Testis (tissue), 3 donors: ENCODE measurements around the gene RBX1. TPM values are rescaled to one million over a fixed set of nuclear protein-coding genes. Genes with fewer than 3 reads are reported as not detected.

Experiments used
- DNase-seq: peaks from one replicate; pipeline ENCODE4 v3.0.0-alpha.2; 2019
- H3K27ac ChIP-seq, 2 donors: fragments of 200-600 bp; sonication (generic); one replicate each; pipeline ENCODE4 v1.5.1; 2019
- H3K27me3 ChIP-seq: fragments of 200-600 bp; sonication (generic); one replicate; pipeline ENCODE4 v1.5.1; 2019
- H3K36me3 ChIP-seq: fragments of 200-600 bp; sonication (generic); one replicate; pipeline ENCODE4 v1.5.1; 2017; ENCODE audit warnings: low read depth; ENCODE audit errors: missing control alignments
- H3K4me1 ChIP-seq: fragments of 200-600 bp; sonication (generic); one replicate; pipeline ENCODE4 v1.5.1; 2019
- H3K4me3 ChIP-seq, 2 donors: fragments of 200-600 bp; sonication (generic); one replicate each; pipeline ENCODE4 v1.5.1; 2017 to 2019
- H3K9me3 ChIP-seq: fragments of 200-600 bp; sonication (generic); one replicate; pipeline ENCODE4 v1.5.1; 2017
- CTCF ChIP-seq, 3 experiments: fragments of 450-650 bp in 2 of 3; fragments of 200-600 bp in 1 of 3; sonication (generic) in 1 of 3; IDR thresholded peaks; one replicate each; pipeline ENCODE4 v1.5.1; 2016 to 2019; ENCODE audit warnings: antibody characterized with exemption in 3 of 3, mild to moderate bottlenecking in 2 of 3, moderate library complexity in 1 of 3
- POLR2A ChIP-seq: fragments of 450-650 bp; IDR thresholded peaks from one replicate; pipeline ENCODE4 v1.6.1; 2017; ENCODE audit warnings: antibody characterized with exemption, mild to moderate bottlenecking, moderate library complexity
- WGBS, 2 donors: methylation state at CpG; one replicate each; pipeline ENCODE4 v1.1.5; 2018; 5-methylcytosine and 5-hydroxymethylcytosine counted together
- intact Hi-C: fragments of 100-400 bp; cut with DNase I; formaldehyde crosslinking; loops from one replicate; pipeline ENCODE4 v1.15.1; 2023; ENCODE audit warnings: low total_unique reads
- polyA plus RNA-seq: library from polyadenylated mRNA; stranded (reverse); fragments of 350-450 nt; fragmentation: Illumina TruSeq; extraction: RNeasy Lipid Tissue Mini Kit (QIAGEN cat#74804); gene quantifications from one replicate; pipeline ENCODE4 v1.2.3, GENCODE V29; 2014; ENCODE audit warnings: low read depth, low replicate concordance; ENCODE audit not compliant: insufficient read depth
- small RNA-seq, 2 donors: library from RNA; depleted of rRNA; stranded (forward); fragments of <200 nt; gene quantifications; one replicate each; pipeline ENCODE3, GENCODE V24; 2016
- total RNA-seq, 2 donors: library from RNA; depleted of rRNA; stranded (reverse); fragments of >200 nt; gene quantifications; one replicate each; pipeline ENCODE4 v1.2.3, GENCODE V29; 2016

The RBX1 gene
- total and polyA plus RNA-seq, 3 donors from 2014 or later: 44.3 to 47.1 (median 45.2) TPM

- H3K36me3 ChIP-seq: no peaks in the 10 kb centered on the region
- 77% methylated on average over 4 of the region's 4 CpGs for WGBS, 2 donors
- H3K4me3 ChIP-seq: no peak overlapping the region
- no peaks in the 10 kb centered on the region for H3K9me3 ChIP-seq
- DNase-seq: no peak
- intact Hi-C loops: no loop called here
- no peaks in the 10 kb centered on the region for H3K27me3 ChIP-seq
- TF ChIP-seq CTCF (IDR thresholded peaks at IDR 0.05): no peak
- TF ChIP-seq POLR2A: no peak
- H3K4me1 ChIP-seq: peaks cover under 1% of the 10 kb centered on the region
- no peak overlapping the region for H3K27ac ChIP-seq
Observed at GRCh38 chr22:41015003-41015402, 63.8 kb downstream of the RBX1 start.

- 16 to 39% methylated on average over 9 to 19 of the region's 19 CpGs for WGBS, 2 donors
- H3K27me3 ChIP-seq: no peaks in the 10 kb centered on the region
Observed at GRCh38 chr22:41021061-41021612, 70.0 kb downstream of the RBX1 start.

GRCh38 chr22:41021613-41022454, 70.7 kb downstream of the RBX1 start:
- peak; percentile 66 for DNase-seq
- Histone ChIP-seq H3K9me3 (no peaks in the 10 kb centered on the region), H3K4me3 (peak overlapping the region; percentile 72 to 84), H3K27ac (peak overlapping the region; percentile 97), H3K4me1 (peaks cover 11% of the 10 kb centered on the region), H3K36me3 (no peaks in the 10 kb centered on the region), H3K27me3 (no peaks in the 10 kb centered on the region)
- WGBS, 2 donors: 0 to 1% methylated on average over 27 to 71 of the region's 85 CpGs
- no peak for TF ChIP-seq CTCF (IDR thresholded peaks at IDR 0.05)
- no peak for TF ChIP-seq POLR2A
- intact Hi-C loops: loop anchor here (5.0 kb wide), 1 partner anchor 70 kb away; the partner anchor contains the start of gene EP300

More at GRCh38 chr22:41021061-41021612, 70.0 kb downstream of the RBX1 start:
- peak; percentile 32 for DNase-seq
- H3K4me1 ChIP-seq: peaks cover 11% of the 10 kb centered on the region
- H3K9me3 ChIP-seq: no peaks in the 10 kb centered on the region
- peak overlapping the region; percentile 97 for H3K27ac ChIP-seq
- no peaks in the 10 kb centered on the region for H3K36me3 ChIP-seq
- intact Hi-C loops: loop anchor here (5.0 kb wide), 1 partner anchor 71 kb away; the partner anchor contains the start of gene EP300
- H3K4me3 ChIP-seq: peak overlapping the region; percentile 72 to 84
- TF ChIP-seq POLR2A: no peak
- no peak for TF ChIP-seq CTCF (IDR thresholded peaks at IDR 0.05)

- DNase-seq: peak; percentile 95
- no peaks in the 10 kb centered on the region for H3K27me3 ChIP-seq
- no peaks in the 10 kb centered on the region for H3K9me3 ChIP-seq
- H3K4me1 ChIP-seq: peaks cover 11% of the 10 kb centered on the region
- WGBS, 2 donors: 5 to 7% methylated on average over 23 to 45 of the region's 46 CpGs
- H3K36me3 ChIP-seq: no peaks in the 10 kb centered on the region
- peak; percentile 9 for TF ChIP-seq POLR2A
- peak in 1 of 3 experiments; percentile 3 for TF ChIP-seq CTCF (IDR thresholded peaks at IDR 0.05)
- intact Hi-C loops: loop anchor here (5.0 kb wide), 1 partner anchor 70 kb away; the partner anchor contains the start of gene EP300
- H3K27ac ChIP-seq: peak overlapping the region; percentile 97
- H3K4me3 ChIP-seq: peak overlapping the region; percentile 72 to 84
Observed at GRCh38 chr22:41022470-41023298, 71.5 kb downstream of the RBX1 start.

Small RNA genes within 50 kb of the gene (small RNA-seq; reads per million reads assigned to genes)
- gene RF00017 (0 reads per million in 2 donors), gene RNU6-379P (0 reads per million in 2 donors)

Other genes with a start within 250 kb of the RBX1 start
- gene SLC25A17, start 132.0 kb upstream of the RBX1 start, total RNA-seq: 10 to 100 TPM; 33.8 to 36.1 TPM
- gene SLC25A17, start 132.0 kb upstream of the RBX1 start, polyA plus RNA-seq: 42.8 TPM
- 100 to 1,000 TPM; 139 to 149 TPM for gene ST13, start 94.7 kb upstream of the RBX1 start, total RNA-seq
- gene ST13, start 94.7 kb upstream of the RBX1 start, polyA plus RNA-seq: 345 TPM
- gene XPNPEP3, start 94.2 kb upstream of the RBX1 start, total RNA-seq: 10 to 100 TPM; 29.5 to 46.5 TPM
- 43.5 TPM for gene XPNPEP3, start 94.2 kb upstream of the RBX1 start, polyA plus RNA-seq
- 1 to 10 TPM; 3.3 to 9.5 TPM for gene DNAJB7, start 89.3 kb upstream of the RBX1 start, total RNA-seq
- gene DNAJB7, start 89.3 kb upstream of the RBX1 start, polyA plus RNA-seq: 3.8 TPM
- 100 to 1,000 TPM; 221 to 242 TPM for gene EP300, start 141.2 kb downstream of the RBX1 start, total RNA-seq
- gene EP300, start 141.2 kb downstream of the RBX1 start, polyA plus RNA-seq: 59.2 TPM